Breast epithelium (tissue), 4 donors: ENCODE results near the gene TMEFF2. TPM values are rescaled to one million over a fixed set of nuclear protein-coding genes. Genes with fewer than 3 reads are reported as not detected.

ENCODE experiments used
- DNase-seq, 2 donors: peaks; one replicate each; pipeline ENCODE4 v3.0.0-alpha.2; 2019; ENCODE audit warnings: low spot score in 2 of 2
- H3K27ac ChIP-seq, 2 donors: fragments of 200-600 bp; sonication (generic) in 1 of 2; one replicate each; pipeline ENCODE4 v1.5.1; 2016 to 2019; ENCODE audit warnings: mild to moderate bottlenecking in 1 of 2
- H3K27me3 ChIP-seq, 2 donors: fragments of 200-600 bp; sonication (generic) in 1 of 2; one replicate each; pipeline versions ENCODE4 v1.5.1 to v1.6.0; 2017 to 2019; ENCODE audit warnings: control low read depth in 1 of 2, mild to moderate bottlenecking in 1 of 2
- H3K36me3 ChIP-seq: fragments of 200-600 bp; one replicate; pipeline ENCODE4 v1.5.1; 2019
- H3K4me1 ChIP-seq, 2 donors: fragments of 200-600 bp; sonication (generic); one replicate each; pipeline ENCODE4 v1.5.1; 2016 to 2019; ENCODE audit warnings: control low read depth in 1 of 2
- H3K4me3 ChIP-seq, 3 donors: fragments of 200-600 bp; sonication (generic); 1 replicate in 2 of 3; 2 replicates in 1 of 3; pipeline ENCODE4 v1.5.1; 2016 to 2019; ENCODE audit warnings: mild to moderate bottlenecking in 3 of 3, moderate library complexity in 2 of 3
- H3K9me3 ChIP-seq, 2 donors: fragments of 200-600 bp; sonication (generic) in 1 of 2; one replicate each; pipeline ENCODE4 v1.5.1; 2016 to 2019; ENCODE audit warnings: control low read depth in 1 of 2
- POLR2A ChIP-seq: fragments of 450-650 bp; IDR thresholded peaks from one replicate; pipeline ENCODE4 v1.6.1; 2016; ENCODE audit warnings: antibody characterized with exemption, mild to moderate bottlenecking, moderate library complexity
- POLR2AphosphoS5 ChIP-seq, 3 donors: sonication (generic); formaldehyde crosslinking; IDR thresholded peaks; one replicate each; pipeline ENCODE4 v1.6.1; 2017; ENCODE audit warnings: antibody characterized with exemption in 3 of 3
- intact Hi-C: fragments of 100-400 bp; cut with DNase I; formaldehyde crosslinking; loops from one replicate; pipeline ENCODE4 v1.15.1; 2023; ENCODE audit warnings: low total_unique reads
- total RNA-seq, 3 donors: library from RNA; depleted of rRNA; stranded (reverse); fragments of >200 nt; gene quantifications; one replicate each; pipeline ENCODE4 v1.1.0, GENCODE V29; 2016
- TF ChIP-seq, protein P1 (sequence below), 3 donors: fragments of 450-650 bp; IDR thresholded peaks; one replicate each; pipeline ENCODE4 v1.5.1; 2016 to 2017; ENCODE audit warnings: antibody characterized with exemption in 3 of 3, mild to moderate bottlenecking in 3 of 3, moderate library complexity in 3 of 3

TMEFF2 gene
- total RNA-seq: under 1 TPM in 1 of 3 donors, not detected in 2; 0.32 TPM

DNA sequence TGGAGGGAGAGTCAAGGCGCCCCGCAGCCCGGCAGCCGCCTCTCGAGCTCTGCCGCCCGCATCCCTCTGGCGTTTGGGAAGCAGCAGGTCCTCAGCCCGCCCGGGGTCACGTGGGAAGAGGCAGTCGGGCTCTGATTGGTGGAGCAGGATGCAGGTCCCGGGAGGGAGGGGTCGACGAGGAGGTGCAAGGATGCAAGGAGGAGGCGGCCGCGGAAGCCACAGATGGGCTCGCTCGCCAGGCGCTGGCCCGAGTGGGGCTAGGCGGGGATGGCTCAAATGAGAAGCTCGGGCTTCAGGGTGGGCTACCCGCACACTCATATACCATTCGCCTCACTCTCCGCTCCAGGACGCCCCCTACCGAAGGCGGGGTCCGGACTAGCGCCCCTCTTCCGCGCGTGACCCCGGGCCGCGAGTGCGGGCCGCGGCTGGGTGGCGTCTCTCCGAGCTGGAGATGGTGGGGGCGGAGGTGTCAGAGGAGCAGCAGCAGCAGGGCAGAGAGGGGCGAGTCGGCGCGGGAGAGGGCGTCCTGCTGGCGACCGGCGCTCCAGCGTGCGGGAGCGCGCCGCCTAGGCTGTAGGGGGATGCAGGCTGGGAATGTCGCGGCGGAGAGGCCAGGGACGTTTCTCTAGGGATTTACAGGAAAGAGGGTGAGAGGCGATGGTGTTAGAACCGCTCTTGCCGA is at the start of gene TMEFF2:
TMEFF2 (minus strand) TSS at position 68 of the 682 bp plus-strand sequence. CDS start 409 bp downstream, outside the sequence.
- no peaks in the 10 kb centered on the region for H3K9me3 ChIP-seq
- no peaks in the 10 kb centered on the region for H3K36me3 ChIP-seq
- peak; percentile 22 to 51 for DNase-seq
- intact Hi-C loops: loop anchor here (5.0 kb wide), 1 partner anchor 157 kb away; no protein-coding TSS in a partner anchor
- peaks cover 13 to 18% of the 10 kb centered on the region in 2 donors for H3K4me1 ChIP-seq
- TF ChIP-seq POLR2A: no peak
- TF ChIP-seq, protein P1, sequence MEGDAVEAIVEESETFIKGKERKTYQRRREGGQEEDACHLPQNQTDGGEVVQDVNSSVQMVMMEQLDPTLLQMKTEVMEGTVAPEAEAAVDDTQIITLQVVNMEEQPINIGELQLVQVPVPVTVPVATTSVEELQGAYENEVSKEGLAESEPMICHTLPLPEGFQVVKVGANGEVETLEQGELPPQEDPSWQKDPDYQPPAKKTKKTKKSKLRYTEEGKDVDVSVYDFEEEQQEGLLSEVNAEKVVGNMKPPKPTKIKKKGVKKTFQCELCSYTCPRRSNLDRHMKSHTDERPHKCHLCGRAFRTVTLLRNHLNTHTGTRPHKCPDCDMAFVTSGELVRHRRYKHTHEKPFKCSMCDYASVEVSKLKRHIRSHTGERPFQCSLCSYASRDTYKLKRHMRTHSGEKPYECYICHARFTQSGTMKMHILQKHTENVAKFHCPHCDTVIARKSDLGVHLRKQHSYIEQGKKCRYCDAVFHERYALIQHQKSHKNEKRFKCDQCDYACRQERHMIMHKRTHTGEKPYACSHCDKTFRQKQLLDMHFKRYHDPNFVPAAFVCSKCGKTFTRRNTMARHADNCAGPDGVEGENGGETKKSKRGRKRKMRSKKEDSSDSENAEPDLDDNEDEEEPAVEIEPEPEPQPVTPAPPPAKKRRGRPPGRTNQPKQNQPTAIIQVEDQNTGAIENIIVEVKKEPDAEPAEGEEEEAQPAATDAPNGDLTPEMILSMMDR (IDR thresholded peaks at IDR 0.05): no peak
- TF ChIP-seq POLR2AphosphoS5 (IDR thresholded peaks at IDR 0.05): no peak
- H3K27me3 ChIP-seq: peaks cover 0 to 74% of the 10 kb centered on the region in 2 donors
- peak within 1 kb of the TSS; percentile 39 to 64 (median 46) for H3K4me3 ChIP-seq
- no peak within 1 kb of the TSS for H3K27ac ChIP-seq

GRCh38 chr2:192243488-192243887 is 48.8 kb upstream of the TMEFF2 start:
- Histone ChIP-seq H3K9me3 (no peaks in the 10 kb centered on the region), H3K27me3 (no peaks in the 10 kb centered on the region), H3K27ac (no peak overlapping the region), H3K4me1 (no peaks in the 10 kb centered on the region), H3K4me3 (no peak overlapping the region), H3K36me3 (no peaks in the 10 kb centered on the region)
- TF ChIP-seq, protein P1 (IDR thresholded peaks at IDR 0.05): no peak
- no peak for TF ChIP-seq POLR2AphosphoS5 (IDR thresholded peaks at IDR 0.05)
- no peak for TF ChIP-seq POLR2A
- no peak for DNase-seq
- intact Hi-C loops: no loop called here

DNA sequence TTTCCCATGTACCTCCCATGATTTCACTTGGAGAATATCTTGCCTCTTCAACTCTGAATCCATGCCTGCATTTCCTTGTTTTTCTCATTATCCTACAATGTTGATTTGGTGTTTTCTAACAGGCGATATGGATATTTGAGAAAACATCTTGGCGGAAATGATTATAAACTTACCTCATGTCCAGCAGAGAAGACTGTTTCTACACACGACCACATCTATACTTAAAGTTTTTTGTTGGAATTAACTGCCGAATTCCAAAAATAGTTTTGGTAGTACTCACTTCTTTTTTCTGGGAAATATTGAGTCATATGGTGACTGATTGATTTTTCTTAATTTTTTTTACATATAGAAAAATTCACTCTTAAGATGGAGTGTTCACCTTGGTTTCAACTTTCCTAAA is 41.4 kb upstream of the TMEFF2 start:
- H3K4me3 ChIP-seq: no peak overlapping the region
- no peaks in the 10 kb centered on the region for H3K9me3 ChIP-seq
- no peak for DNase-seq
- H3K36me3 ChIP-seq: no peaks in the 10 kb centered on the region
- no peaks in the 10 kb centered on the region for H3K27me3 ChIP-seq
- TF ChIP-seq, protein P1 (IDR thresholded peaks at IDR 0.05): no peak
- TF ChIP-seq POLR2AphosphoS5 (IDR thresholded peaks at IDR 0.05): no peak
- TF ChIP-seq POLR2A: no peak
- intact Hi-C loops: no loop called here
- H3K27ac ChIP-seq: no peak overlapping the region
- H3K4me1 ChIP-seq: no peaks in the 10 kb centered on the region

DNA sequence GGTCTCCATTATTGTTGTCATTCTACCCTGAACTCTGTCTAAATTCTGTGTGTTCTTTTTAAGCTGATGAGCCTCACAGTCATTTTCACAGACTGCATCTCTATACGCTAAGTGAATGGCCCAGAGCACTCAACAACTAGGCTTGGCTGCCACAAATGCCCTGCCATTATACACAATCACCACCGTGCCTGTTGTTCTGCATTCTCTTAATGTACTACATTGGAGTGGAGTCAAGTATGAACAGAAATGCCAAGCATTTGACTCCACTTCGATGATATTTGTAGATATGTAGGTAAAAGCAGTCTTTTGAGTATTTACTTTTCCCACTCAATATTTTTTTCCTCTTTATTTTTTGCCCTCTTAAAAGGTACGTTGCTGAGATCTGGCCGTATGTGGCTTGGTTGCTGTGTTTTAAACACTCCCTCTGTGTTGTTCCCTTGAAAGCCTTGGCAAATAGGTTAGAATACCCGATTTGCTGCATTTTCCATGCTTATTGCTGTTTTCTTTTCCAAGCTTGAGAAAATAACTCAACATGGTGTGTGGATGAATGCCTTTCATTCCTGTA is 36.2 kb upstream of the TMEFF2 start:
- Histone ChIP-seq H3K9me3 (no peaks in the 10 kb centered on the region), H3K4me1 (no peaks in the 10 kb centered on the region), H3K27me3 (no peaks in the 10 kb centered on the region), H3K27ac (no peak overlapping the region), H3K36me3 (no peaks in the 10 kb centered on the region), H3K4me3 (no peak overlapping the region)
- no peak for DNase-seq
- intact Hi-C loops: no loop called here
- TF ChIP-seq POLR2AphosphoS5 (IDR thresholded peaks at IDR 0.05) (no peak), POLR2A (no peak)
- TF ChIP-seq, protein P1 (IDR thresholded peaks at IDR 0.05): no peak

DNA sequence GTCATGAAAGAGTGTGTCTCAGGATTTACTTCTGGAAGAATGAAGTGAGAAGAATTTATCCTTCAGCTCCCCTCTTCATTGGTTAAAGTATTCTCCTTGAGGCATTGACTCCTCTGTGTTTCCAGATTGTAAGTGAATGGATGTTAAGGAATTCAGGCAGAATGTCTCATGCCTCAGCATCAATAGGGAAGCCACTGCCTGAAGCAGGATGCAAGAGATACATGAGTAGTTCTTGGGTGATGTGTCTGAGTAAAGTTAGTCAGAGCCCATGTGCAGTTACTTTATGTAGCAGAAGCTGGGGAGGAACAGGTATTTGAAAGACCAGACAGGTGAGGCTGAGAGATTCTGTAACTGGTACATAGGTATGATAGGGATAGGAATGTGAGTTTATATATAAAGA is 34.0 kb upstream of the TMEFF2 start:
- TF ChIP-seq POLR2AphosphoS5 (IDR thresholded peaks at IDR 0.05) (no peak), POLR2A (no peak)
- TF ChIP-seq, protein P1 (IDR thresholded peaks at IDR 0.05): no peak
- Histone ChIP-seq H3K4me1 (no peaks in the 10 kb centered on the region), H3K9me3 (no peaks in the 10 kb centered on the region), H3K27me3 (no peaks in the 10 kb centered on the region), H3K27ac (no peak overlapping the region), H3K4me3 (no peak overlapping the region), H3K36me3 (no peaks in the 10 kb centered on the region)
- DNase-seq: no peak
- intact Hi-C loops: no loop called here
